PC-9 (cell line): ENCODE measurements around the gene TSEN15. TPM values are rescaled to one million over a fixed set of nuclear protein-coding genes. Genes with fewer than 3 reads are reported as not detected.

Experiments used
- BruUV-seq: library from RNA; stranded (reverse); fragments of 400-500 nt; replicated peaks from 2 replicates; lab custom pipeline; 2021; lab: Mats Ljungman, UMichigan
- CTCF ChIA-PET: fragments of 300-600 bp; sonication (Branson Sonifier 250); formaldehyde crosslinking; loops from one replicate; lab custom pipeline; 2022; ENCODE audit warnings: antibody characterized with exemption; lab: Charles Lee
- POLR2A ChIA-PET: fragments of 300-600 bp; sonication (Branson Sonifier 250); formaldehyde crosslinking; loops from one replicate; lab custom pipeline; 2022; ENCODE audit warnings: antibody characterized with exemption; ENCODE audit not compliant: unreplicated experiment; lab: Charles Lee
- DNase-seq, 2 experiments: peaks; one replicate each; pipeline versions ENCODE4 v3.0.0 to v3.0.0-alpha.2; 2015 to 2022; ENCODE audit warnings: mixed read lengths in 1 of 2
- H2AFZ ChIP-seq: fragments of 200-600 bp; sonication (generic); 2 replicates; pipeline ENCODE4 v1.8.1; 2017; ENCODE audit warnings: antibody characterized with exemption
- H3F3A ChIP-seq: fragments of 200-600 bp; sonication (generic); 2 replicates; pipeline ENCODE4 v1.8.1; 2017; ENCODE audit warnings: antibody characterized with exemption, mild to moderate bottlenecking, low read depth; ENCODE audit not compliant: insufficient read depth
- H3K27ac ChIP-seq: fragments of 200-600 bp; sonication (generic); 2 replicates; pipeline ENCODE4 v1.6.1; 2016; ENCODE audit warnings: mixed run types
- H3K27me3 ChIP-seq: fragments of 200-600 bp; sonication (generic); 2 replicates; pipeline ENCODE4 v1.6.1; 2016; ENCODE audit warnings: low read depth, mixed run types; ENCODE audit not compliant: insufficient read depth
- H3K36me3 ChIP-seq: fragments of 200-600 bp; sonication (generic); 2 replicates; pipeline ENCODE4 v1.6.1; 2016; ENCODE audit warnings: low read depth, mixed run types
- H3K4me1 ChIP-seq: fragments of 200-600 bp; sonication (generic); replicated peaks from 2 replicates; pipeline ENCODE4 v1.6.1; 2016; ENCODE audit warnings: mixed run types; ENCODE audit not compliant: insufficient read depth
- H3K4me2 ChIP-seq: fragments of 200-600 bp; sonication (generic); 2 replicates; pipeline ENCODE4 v1.6.1; 2017; ENCODE audit warnings: mixed run types
- H3K4me3 ChIP-seq: fragments of 200-600 bp; sonication (generic); 2 replicates; pipeline ENCODE4 v1.6.1; 2016; ENCODE audit warnings: mixed run types
- H3K79me2 ChIP-seq: fragments of 200-600 bp; sonication (generic); 2 replicates; pipeline ENCODE4 v1.6.1; 2017; ENCODE audit warnings: low read depth, mixed run types
- H3K9me2 ChIP-seq: fragments of 200-600 bp; sonication (generic); 2 replicates; pipeline ENCODE4 v1.8.1; 2017; ENCODE audit warnings: mild to moderate bottlenecking; ENCODE audit not compliant: insufficient read depth
- H3K9me3 ChIP-seq: fragments of 200-600 bp; sonication (generic); 2 replicates; pipeline ENCODE4 v1.8.1; 2016; ENCODE audit warnings: low read depth; ENCODE audit not compliant: insufficient read depth
- H4K20me1 ChIP-seq: fragments of 200-600 bp; sonication (generic); 2 replicates; pipeline ENCODE4 v1.8.1; 2017; ENCODE audit not compliant: insufficient read depth
- EZH2 ChIP-seq: fragments of 200-600 bp; sonication (generic); IDR thresholded peaks from 2 replicates; pipeline ENCODE4 v1.8.0; 2017; ENCODE audit warnings: antibody characterized with exemption, low read depth
- intact Hi-C: fragments of 100-400 bp; cut with micrococcal nuclease; formaldehyde crosslinking; loops from one replicate; pipeline ENCODE4 v1.10.0; 2022; ENCODE audit not compliant: unreplicated experiment
- total RNA-seq: library from RNA; stranded (reverse); gene quantifications from 2 replicates; pipeline ENCODE4 v1.2.3, GENCODE V29; 2021
- TF ChIP-seq, protein P1 (sequence below): fragments of 200-600 bp; sonication (generic); conservative IDR thresholded peaks from 2 replicates; pipeline ENCODE4 v1.6.1; 2017; ENCODE audit warnings: mixed run types, antibody characterized with exemption, mild to moderate bottlenecking, moderate library complexity

Gene TSEN15
- total RNA-seq, 1 experiment from 2014 or later = 46.0 TPM

DNA sequence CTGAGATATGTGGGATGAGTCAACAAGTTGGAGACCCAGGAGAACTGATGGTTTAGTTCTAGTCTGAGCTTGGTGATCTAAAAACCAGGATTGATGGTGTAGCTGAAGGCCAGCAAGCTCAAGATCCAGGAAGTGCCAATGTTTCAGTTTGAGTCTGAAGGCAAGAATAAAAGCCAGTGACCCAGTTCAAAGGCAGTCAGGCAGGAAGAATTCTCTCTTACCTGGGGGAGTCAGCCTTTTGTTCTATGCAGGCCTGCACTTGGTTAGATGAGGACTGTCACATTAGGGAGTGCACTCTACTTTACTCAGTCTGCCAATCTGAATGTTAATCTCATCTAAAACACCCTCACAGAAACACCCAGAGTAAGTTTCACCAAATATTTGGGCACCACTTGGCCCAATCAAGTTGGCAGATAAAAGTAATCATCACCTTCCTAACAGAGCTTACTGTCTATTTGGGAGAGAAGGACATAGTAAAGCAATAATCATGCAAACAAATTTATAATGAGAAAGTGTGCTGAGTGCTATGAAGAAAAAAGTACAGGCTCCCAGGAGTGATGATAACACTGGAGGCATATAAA, 63.4 kb downstream of the TSEN15 start:
- no peaks in the 10 kb centered on the region for H3K9me3 ChIP-seq
- no peaks in the 10 kb centered on the region for H4K20me1 ChIP-seq
- 0 out of 2 replicates have a peak, but pooled peaks cover 7% of the 10 kb centered on the region for H3F3A ChIP-seq
- no peak overlapping the region for H3K27ac ChIP-seq
- intact Hi-C loops = no loop called here
- no peak overlapping the region for H2AFZ ChIP-seq
- H3K36me3 ChIP-seq = no peaks in the 10 kb centered on the region
- H3K27me3 ChIP-seq = no peaks in the 10 kb centered on the region
- H3K4me3 ChIP-seq = no peak overlapping the region
- CTCF ChIA-PET = no interaction called here
- BruUV-seq = no TSS peak
- TF ChIP-seq, protein P1, sequence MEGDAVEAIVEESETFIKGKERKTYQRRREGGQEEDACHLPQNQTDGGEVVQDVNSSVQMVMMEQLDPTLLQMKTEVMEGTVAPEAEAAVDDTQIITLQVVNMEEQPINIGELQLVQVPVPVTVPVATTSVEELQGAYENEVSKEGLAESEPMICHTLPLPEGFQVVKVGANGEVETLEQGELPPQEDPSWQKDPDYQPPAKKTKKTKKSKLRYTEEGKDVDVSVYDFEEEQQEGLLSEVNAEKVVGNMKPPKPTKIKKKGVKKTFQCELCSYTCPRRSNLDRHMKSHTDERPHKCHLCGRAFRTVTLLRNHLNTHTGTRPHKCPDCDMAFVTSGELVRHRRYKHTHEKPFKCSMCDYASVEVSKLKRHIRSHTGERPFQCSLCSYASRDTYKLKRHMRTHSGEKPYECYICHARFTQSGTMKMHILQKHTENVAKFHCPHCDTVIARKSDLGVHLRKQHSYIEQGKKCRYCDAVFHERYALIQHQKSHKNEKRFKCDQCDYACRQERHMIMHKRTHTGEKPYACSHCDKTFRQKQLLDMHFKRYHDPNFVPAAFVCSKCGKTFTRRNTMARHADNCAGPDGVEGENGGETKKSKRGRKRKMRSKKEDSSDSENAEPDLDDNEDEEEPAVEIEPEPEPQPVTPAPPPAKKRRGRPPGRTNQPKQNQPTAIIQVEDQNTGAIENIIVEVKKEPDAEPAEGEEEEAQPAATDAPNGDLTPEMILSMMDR = no peak
- no peak for TF ChIP-seq EZH2
- H3K79me2 ChIP-seq = no peaks in the 10 kb centered on the region
- peaks cover 10% of the 10 kb centered on the region for H3K4me1 ChIP-seq
- POLR2A ChIA-PET = no interaction called here
- no peaks in the 10 kb centered on the region for H3K9me2 ChIP-seq
- DNase-seq = no peak
- H3K4me2 ChIP-seq = no peak overlapping the region

DNA sequence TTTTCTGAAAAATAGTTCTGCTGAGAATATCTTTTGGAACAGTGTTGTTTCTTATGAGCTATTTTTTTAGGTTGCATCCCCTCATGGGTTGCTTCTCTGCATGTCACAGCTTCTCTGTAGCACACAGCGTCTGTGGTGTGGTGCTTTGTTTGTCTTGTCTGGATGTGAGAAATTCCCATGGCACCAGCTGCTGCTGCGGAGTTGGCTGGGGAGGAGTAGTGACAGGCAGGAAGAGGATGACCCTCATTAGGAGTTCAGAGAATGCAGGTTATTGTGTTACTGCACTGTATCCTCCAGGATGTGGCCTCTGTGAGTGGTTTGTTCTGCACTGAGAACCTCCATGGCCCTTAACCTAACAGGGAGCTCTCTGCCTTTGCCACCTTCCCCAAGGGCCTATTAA, 64.8 kb downstream of the TSEN15 start:
- Histone ChIP-seq H3K4me1 (peaks cover 10% of the 10 kb centered on the region), H3K9me2 (no peaks in the 10 kb centered on the region), H4K20me1 (no peaks in the 10 kb centered on the region), H2AFZ (no peak overlapping the region), H3K27ac (no peak overlapping the region), H3K36me3 (no peaks in the 10 kb centered on the region), H3K79me2 (no peaks in the 10 kb centered on the region), H3F3A (0 out of 2 replicates have a peak, but pooled peaks cover 7% of the 10 kb centered on the region), H3K4me2 (no peak overlapping the region), H3K27me3 (no peaks in the 10 kb centered on the region), H3K9me3 (no peaks in the 10 kb centered on the region), H3K4me3 (no peak overlapping the region)
- TF ChIP-seq EZH2 = no peak
- TF ChIP-seq, protein P1 = no peak
- ChIA-PET POLR2A (interaction anchor here (0.7 kb wide), 1 partner anchor 96 kb away, joined by 3 read pairs; no protein-coding TSS in a partner anchor), CTCF (no interaction called here)
- no peak for DNase-seq
- no TSS peak for BruUV-seq
- intact Hi-C loops = no loop called here

DNA sequence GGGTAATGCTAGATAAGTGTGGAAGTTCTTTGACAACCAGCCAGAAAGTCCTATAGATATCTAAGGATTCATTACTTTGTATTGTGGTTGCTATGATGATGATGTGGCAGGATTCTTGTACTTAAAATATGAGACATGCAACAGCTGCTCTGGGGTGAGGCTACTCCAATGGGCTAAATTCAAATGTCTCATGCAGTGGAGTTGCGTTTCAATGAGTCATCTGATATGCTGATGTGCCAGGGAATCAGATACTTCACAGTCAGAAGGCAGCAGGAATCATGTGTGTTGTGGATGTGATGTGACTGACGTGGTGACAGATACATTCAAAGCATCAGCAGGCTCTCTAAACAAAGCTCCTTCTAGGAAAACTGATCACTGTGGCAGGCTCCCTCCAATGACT, 66.5 kb downstream of the TSEN15 start:
- Histone ChIP-seq H3K27ac (no peak overlapping the region), H3K9me2 (no peaks in the 10 kb centered on the region), H3K4me2 (no peak overlapping the region), H3K27me3 (no peaks in the 10 kb centered on the region), H3K4me3 (no peak overlapping the region), H3K79me2 (no peaks in the 10 kb centered on the region), H3F3A (no peaks in the 10 kb centered on the region), H2AFZ (no peak overlapping the region), H4K20me1 (no peaks in the 10 kb centered on the region), H3K4me1 (no peaks in the 10 kb centered on the region), H3K9me3 (no peaks in the 10 kb centered on the region), H3K36me3 (no peaks in the 10 kb centered on the region)
- ChIA-PET CTCF (no interaction called here), POLR2A (no interaction called here)
- DNase-seq = peak; percentile 2 to 60
- intact Hi-C loops = no loop called here
- BruUV-seq = no TSS peak
- TF ChIP-seq EZH2 = no peak
- TF ChIP-seq, protein P1 = no peak

Other genes with a start within 250 kb of the TSEN15 start
- 2.1 and 2.6 TPM in 2 replicates for gene RGL1, start 246.6 kb upstream of the TSEN15 start, total RNA-seq
- 0.44 and 0.58 TPM in 2 replicates for gene COLGALT2, start 14.0 kb upstream of the TSEN15 start, total RNA-seq